Adrenal gland (tissue), 12 donors: ENCODE results near the gene ARHGAP25. TPM values are rescaled to one million over a fixed set of nuclear protein-coding genes. Genes with fewer than 3 reads are reported as not detected.

Experiments
- DNase-seq, 7 donors: peaks; one replicate each; pipeline ENCODE4 v3.0.0-alpha.2; 2019 to 2020
- H3K27ac ChIP-seq, 5 donors: fragments of 200-600 bp; sonication (generic) in 4 of 5; 1 replicate in 3 of 5; 2 replicates in 2 of 5; pipeline versions ENCODE4 v1.5.1 to v1.8.0; 2016 to 2020; ENCODE audit warnings: mild to moderate bottlenecking in 1 of 5
- H3K27me3 ChIP-seq: fragments of 200-600 bp; 2 replicates; pipeline ENCODE4 v1.8.0; 2021
- H3K36me3 ChIP-seq, 2 donors: fragments of 200-600 bp; replicated peaks in 1 of 2; 1 replicate in 1 of 2; 2 replicates in 1 of 2; pipeline versions ENCODE4 v1.5.1 to v1.8.0; 2018 to 2022
- H3K4me1 ChIP-seq, 2 donors: fragments of 200-600 bp; replicated peaks in 1 of 2; 1 replicate in 1 of 2; 2 replicates in 1 of 2; pipeline versions ENCODE4 v1.5.1 to v1.8.0; 2018 to 2021
- H3K4me3 ChIP-seq, 4 donors: fragments of 200-600 bp; sonication (generic) in 3 of 4; one replicate each; pipeline ENCODE4 v1.5.1; 2016 to 2018
- H3K9me3 ChIP-seq, 3 donors: fragments of 200-600 bp; sonication (generic) in 1 of 3; replicated peaks in 1 of 3; 1 replicate in 2 of 3; 2 replicates in 1 of 3; pipeline versions ENCODE4 v1.5.1 to v1.8.0; 2016 to 2021
- CTCF ChIP-seq, 6 experiments: fragments of 450-650 bp in 4 of 6; fragments of 200-600 bp in 2 of 6; sonication (generic) in 1 of 6; IDR thresholded peaks; 1 replicate in 5 of 6; 2 replicates in 1 of 6; pipeline versions ENCODE4 v1.5.1 to v1.8.0; 2016 to 2021; ENCODE audit warnings: antibody characterized with exemption in 6 of 6, mild to moderate bottlenecking in 2 of 6, moderate library complexity in 1 of 6
- POLR2A ChIP-seq, 2 donors: fragments of 450-650 bp; IDR thresholded peaks; one replicate each; pipeline ENCODE4 v1.6.1; 2017; ENCODE audit warnings: antibody characterized with exemption in 2 of 2, mild to moderate bottlenecking in 2 of 2, moderate library complexity in 1 of 2
- WGBS, 4 donors: extraction: QIAGEN DNeasy Blood & Tissue Kit in 2 of 4; methylation state at CpG; one replicate each; pipeline versions ENCODE4 v1.1.5 to v1.1.7; 2013 to 2017; 5-methylcytosine and 5-hydroxymethylcytosine counted together
- intact Hi-C, 2 donors: fragments of 100-400 bp; cut with DNase I; formaldehyde crosslinking; loops; one replicate each; pipeline versions ENCODE4 v1.14.1 to v1.15.0; 2022 to 2023
- polyA plus RNA-seq, 3 donors: library from polyadenylated mRNA; stranded (reverse); fragments of 200-250 nt in 2 of 3; fragments of 350-450 nt in 1 of 3; fragmentation: Illumina TruSeq in 1 of 3; extraction: RNeasy Lipid Tissue Mini Kit (QIAGEN cat#74804) in 1 of 3; gene quantifications; one replicate each; pipeline ENCODE4 v1.2.3, GENCODE V29; 2013 to 2014
- total RNA-seq, 9 donors: library from RNA; depleted of rRNA in 4 of 9; stranded (reverse); fragments of >200 nt in 4 of 9; fragments of 120-200 nt in 1 of 9; fragmentation: NEBNext Ultra II Directional in 1 of 9; extraction: Animal tissue kit (Norgen Biotek cat#: 25700) in 1 of 9; gene quantifications; one replicate each; pipeline versions ENCODE4 v1.1.0 to v1.2.4, GENCODE V29; 2013 to 2023
- donor health status: healthy with polysubstance abuse.
- donor health status: Bipolar disorder and iron deficiency.
- donor health status: DM: yes; HTN: yes; CAD: no.
- donor health status: DM: no; HTN: no; CAD: no.
- donor health status: DM: no; HTN: no; CAD: no.
- donor health status: DM: yes; HTN: yes; CAD: no.

The ARHGAP25 gene
- total and polyA plus RNA-seq, 12 donors: 5.5 to 17.6 (median 10.6) TPM

- no peaks in the 10 kb centered on the region for H3K27me3 ChIP-seq
- peaks cover 4 to 20% of the 10 kb centered on the region in 2 donors for H3K4me1 ChIP-seq
- WGBS, 4 donors: 88 to 91% (median 90%) methylated on average over 11 of the region's 11 CpGs
- no peak for DNase-seq
- intact Hi-C loops: loop anchor here in 1 of 2 donors (5.0 kb wide), 2 partner anchors 96 to 176 kb away; no protein-coding TSS in a partner anchor
- no peaks in the 10 kb centered on the region for H3K9me3 ChIP-seq
- no peaks in the 10 kb centered on the region for H3K36me3 ChIP-seq
- peak overlapping the region in 1 of 5 donors; percentile 13 for H3K27ac ChIP-seq
- TF ChIP-seq POLR2A (IDR thresholded peaks at IDR 0.05): no peak
- TF ChIP-seq CTCF (IDR thresholded peaks at IDR 0.05): no peak
- no peak overlapping the region for H3K4me3 ChIP-seq
These were observed 11.8 kb downstream of the ARHGAP25 start for GRCh38 chr2:68746408-68746807.

- Histone ChIP-seq H3K36me3 (no peaks in the 10 kb centered on the region), H3K27me3 (no peaks in the 10 kb centered on the region), H3K9me3 (no peaks in the 10 kb centered on the region), H3K4me3 (no peak overlapping the region), H3K27ac (no peak overlapping the region), H3K4me1 (peaks cover 4 to 20% of the 10 kb centered on the region in 2 donors)
- intact Hi-C loops: loop anchor here in 1 of 2 donors (5.0 kb wide), 2 partner anchors 95 to 175 kb away; no protein-coding TSS in a partner anchor
- no peak for DNase-seq
- 88 to 91% (median 89%) methylated on average over 6 of the region's 6 CpGs for WGBS, 4 donors
- TF ChIP-seq POLR2A (IDR thresholded peaks at IDR 0.05) (no peak), CTCF (IDR thresholded peaks at IDR 0.05) (no peak)
These were observed 12.8 kb downstream of the ARHGAP25 start for GRCh38 chr2:68747413-68747812.

- Histone ChIP-seq H3K4me1 (peaks cover 4 to 20% of the 10 kb centered on the region in 2 donors), H3K27ac (no peak overlapping the region), H3K27me3 (no peaks in the 10 kb centered on the region), H3K4me3 (no peak overlapping the region), H3K36me3 (no peaks in the 10 kb centered on the region), H3K9me3 (no peaks in the 10 kb centered on the region)
- TF ChIP-seq POLR2A (IDR thresholded peaks at IDR 0.05) (no peak), CTCF (IDR thresholded peaks at IDR 0.05) (no peak)
- 52 to 77% (median 67%) methylated on average over 2 of the region's 2 CpGs for WGBS, 4 donors
- intact Hi-C loops: loop anchor here in 1 of 2 donors (5.0 kb wide), 2 partner anchors 94 to 174 kb away; no protein-coding TSS in a partner anchor
- peak in 1 of 7 donors; percentile 27 for DNase-seq
These were observed 13.3 kb downstream of the ARHGAP25 start for GRCh38 chr2:68747900-68748299.

- Histone ChIP-seq H3K27ac (no peak overlapping the region), H3K27me3 (no peaks in the 10 kb centered on the region), H3K4me1 (peaks cover 2 to 20% of the 10 kb centered on the region in 2 donors), H3K4me3 (no peak overlapping the region), H3K9me3 (no peaks in the 10 kb centered on the region), H3K36me3 (no peaks in the 10 kb centered on the region)
- intact Hi-C loops: loop anchor here in 1 of 2 donors (5.0 kb wide), 2 partner anchors 94 to 174 kb away; no protein-coding TSS in a partner anchor
- 82 to 89% (median 86%) methylated on average over 1 of the region's 1 CpG for WGBS, 4 donors
- TF ChIP-seq CTCF (IDR thresholded peaks at IDR 0.05) (no peak), POLR2A (IDR thresholded peaks at IDR 0.05) (no peak)
- DNase-seq: no peak
These were observed 14.0 kb downstream of the ARHGAP25 start for GRCh38 chr2:68748568-68748967.
